HL-60 (cell line): ENCODE results near the gene VIPR2.

Experiments used
- GABPA ChIP-seq: IDR thresholded peaks from 2 replicates; pipeline ENCODE4 v1.6.1; 2012; ENCODE audit warnings: low read depth
- POLR2AphosphoS5 ChIP-seq: IDR thresholded peaks from 2 replicates; pipeline ENCODE4 v1.6.1; 2012; ENCODE audit warnings: low read depth
- SPI1 ChIP-seq: IDR thresholded peaks from 2 replicates; pipeline ENCODE4 v1.6.1; 2012; ENCODE audit warnings: low read depth, mild to moderate bottlenecking, borderline replicate concordance
- TF ChIP-seq, protein P1 (sequence below): IDR thresholded peaks from one replicate; pipeline ENCODE4 v1.5.1; 2011; ENCODE audit warnings: low read length, control low read depth, inconsistent platforms; ENCODE audit not compliant: insufficient read depth

DNA sequence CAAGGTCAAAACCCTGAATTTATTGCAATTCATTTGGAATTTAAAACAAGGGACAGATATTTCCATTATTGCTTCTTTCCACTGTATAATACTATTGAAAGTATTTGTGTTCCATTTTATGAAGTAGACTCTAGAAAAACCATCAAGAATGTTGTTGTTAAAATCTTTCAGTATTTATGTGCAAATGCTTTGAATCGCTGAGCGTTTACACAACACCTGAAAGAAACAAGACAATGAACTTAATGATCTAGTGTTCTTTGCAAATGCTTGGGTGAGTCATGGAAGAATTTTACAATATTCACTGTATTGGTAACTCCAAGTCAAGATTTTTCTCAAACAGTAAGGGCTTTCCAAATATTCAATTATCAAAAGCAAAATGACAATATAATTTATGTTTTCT lies 97.1 kb downstream of the VIPR2 start:
- TF ChIP-seq, protein P1, sequence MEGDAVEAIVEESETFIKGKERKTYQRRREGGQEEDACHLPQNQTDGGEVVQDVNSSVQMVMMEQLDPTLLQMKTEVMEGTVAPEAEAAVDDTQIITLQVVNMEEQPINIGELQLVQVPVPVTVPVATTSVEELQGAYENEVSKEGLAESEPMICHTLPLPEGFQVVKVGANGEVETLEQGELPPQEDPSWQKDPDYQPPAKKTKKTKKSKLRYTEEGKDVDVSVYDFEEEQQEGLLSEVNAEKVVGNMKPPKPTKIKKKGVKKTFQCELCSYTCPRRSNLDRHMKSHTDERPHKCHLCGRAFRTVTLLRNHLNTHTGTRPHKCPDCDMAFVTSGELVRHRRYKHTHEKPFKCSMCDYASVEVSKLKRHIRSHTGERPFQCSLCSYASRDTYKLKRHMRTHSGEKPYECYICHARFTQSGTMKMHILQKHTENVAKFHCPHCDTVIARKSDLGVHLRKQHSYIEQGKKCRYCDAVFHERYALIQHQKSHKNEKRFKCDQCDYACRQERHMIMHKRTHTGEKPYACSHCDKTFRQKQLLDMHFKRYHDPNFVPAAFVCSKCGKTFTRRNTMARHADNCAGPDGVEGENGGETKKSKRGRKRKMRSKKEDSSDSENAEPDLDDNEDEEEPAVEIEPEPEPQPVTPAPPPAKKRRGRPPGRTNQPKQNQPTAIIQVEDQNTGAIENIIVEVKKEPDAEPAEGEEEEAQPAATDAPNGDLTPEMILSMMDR = no peak
- TF ChIP-seq POLR2AphosphoS5 (no peak), GABPA (no peak), SPI1 (no peak)
